GM18907 (cell line): ENCODE data around the gene MLXIP.
"Not testable (repeated sequence)": the region's sequence is repeated elsewhere in the genome, so short reads cannot be mapped to it uniquely, and the experiment has no call there.

Experiments used
- ATAC-seq: cut with Tn5 transposase; IDR thresholded peaks from one replicate; pipeline ENCODE4 v1.9.1; 2021; ENCODE audit warnings: mild to moderate bottlenecking, moderate library complexity; ENCODE audit not compliant: unreplicated experiment

The MLXIP gene

GRCh38 chr12:122174155-122174845 is 95.7 kb downstream of the MLXIP start, which contains the start of gene IL31:
Gene IL31, minus strand, starts transcription at chr12:122174221. Its CDS starts 49 bp downstream, at chr12:122174172.
- no peak for ATAC-seq

- not testable (repeated sequence) for ATAC-seq
Observed at GRCh38 chr12:122176473-122176872, 97.9 kb downstream of the MLXIP start.

DNA sequence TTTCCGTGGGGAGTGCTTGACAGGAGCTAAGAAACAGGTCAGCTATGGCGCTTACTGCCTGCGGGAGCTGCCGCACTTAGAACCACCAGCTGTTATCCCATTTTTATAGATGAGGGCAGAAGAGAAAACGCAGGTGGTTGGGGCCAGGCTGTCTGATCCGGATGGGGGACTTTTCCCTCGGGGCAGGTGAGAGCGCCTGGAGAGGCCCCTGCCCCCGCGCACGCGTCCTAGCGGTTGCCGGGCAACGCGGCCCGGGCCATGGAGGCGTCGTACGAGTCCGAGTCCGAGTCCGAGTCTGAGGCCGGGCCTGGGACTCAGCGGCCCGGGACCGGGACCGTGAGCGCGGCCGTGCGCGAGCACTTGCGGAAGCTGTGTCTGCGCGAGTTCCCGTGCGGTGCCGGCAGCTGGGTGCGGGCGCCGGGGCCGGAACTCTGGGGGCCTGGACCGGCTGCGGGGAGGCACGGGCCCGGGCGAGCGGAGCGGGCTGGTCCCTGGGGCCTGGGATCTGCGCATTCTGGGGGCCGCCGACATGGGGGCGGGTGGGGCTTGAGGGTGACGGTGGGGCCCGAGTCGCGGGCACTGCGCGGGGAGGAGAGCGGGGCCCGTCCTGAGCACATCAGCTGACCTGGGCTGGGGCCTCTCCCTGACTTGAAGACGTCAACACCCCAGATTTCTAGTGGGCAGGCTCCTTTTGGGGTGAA is 104.5 kb downstream of the MLXIP start, which contains the start of gene LRRC43:
LRRC43 (plus strand) TSS at position 237 of the 701 bp plus-strand sequence; CDS start at position 259, 22 bp downstream.
- no peak for ATAC-seq

GRCh38 chr12:122183588-122183940 is 105.0 kb downstream of the MLXIP start:
- ATAC-seq, result no peak

DNA sequence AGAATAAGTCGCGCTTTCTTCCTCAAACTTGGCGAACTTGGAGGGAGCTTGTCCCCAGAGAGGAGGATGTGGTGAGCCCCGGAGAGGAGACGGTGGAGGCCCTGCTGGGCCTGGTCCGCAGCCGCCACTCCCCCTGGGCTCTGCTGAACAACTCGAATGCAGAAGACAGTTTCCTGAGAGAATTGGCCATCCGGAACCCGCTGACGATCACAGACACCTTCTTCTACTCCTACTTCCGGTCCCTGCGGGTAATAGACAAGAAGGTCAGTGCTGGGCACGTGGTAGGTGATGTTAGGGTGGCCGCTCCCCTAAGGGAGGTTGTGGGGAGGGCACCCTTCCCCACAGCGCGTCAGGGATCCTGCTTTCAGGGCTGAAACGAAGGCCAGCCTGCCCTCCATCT is 106.0 kb downstream of the MLXIP start:
- no peak for ATAC-seq

- no peak for ATAC-seq
Observed at GRCh38 chr12:122185079-122185478, 106.5 kb downstream of the MLXIP start.

GRCh38 chr12:122185494-122186082 is 107.0 kb downstream of the MLXIP start:
- ATAC-seq, result no peak

- no peak for ATAC-seq
Observed at GRCh38 chr12:122187466-122187865, 108.9 kb downstream of the MLXIP start.

GRCh38 chr12:122189626-122190475 is 111.3 kb downstream of the MLXIP start:
- no peak for ATAC-seq

- no peak for ATAC-seq
Observed at GRCh38 chr12:122190842-122191668, 112.5 kb downstream of the MLXIP start.

- ATAC-seq, result no peak
Observed at GRCh38 chr12:122192441-122192840, 113.9 kb downstream of the MLXIP start.

GRCh38 chr12:122194804-122195203 is 116.2 kb downstream of the MLXIP start:
- no peak for ATAC-seq

GRCh38 chr12:122195405-122195804 is 116.8 kb downstream of the MLXIP start:
- no peak for ATAC-seq
